ENCODE measurements around the gene LRRC37B.
"Not testable (repeated sequence)": the region's sequence is repeated elsewhere in the genome, so short reads cannot be mapped to it uniquely, and the experiment has no call there.

The LRRC37B gene

GRCh38 chr17:32006957-32007462, at the start of gene LRRC37B:
TSS of gene LRRC37B (plus strand) at chr17:32007383. CDS start at chr17:32021393, 14,010 bp downstream.
- peak; percentile 79 for DNase-seq

GRCh38 chr17:31964131-31964530, 43.1 kb upstream of the LRRC37B start:
- DNase-seq, result not testable (repeated sequence)

- no peak for DNase-seq
Measured at GRCh38 chr17:31967648-31968047, 39.5 kb upstream of the LRRC37B start.

- DNase-seq, result not testable (repeated sequence)
Measured at GRCh38 chr17:31970416-31970815, 36.8 kb upstream of the LRRC37B start.

GRCh38 chr17:31974269-31975071, 32.7 kb upstream of the LRRC37B start:
- not testable (repeated sequence) for DNase-seq

- not testable (repeated sequence) for DNase-seq
Measured at GRCh38 chr17:31975391-31975790, 31.8 kb upstream of the LRRC37B start.

GRCh38 chr17:31991821-31992220, 15.4 kb upstream of the LRRC37B start:
- DNase-seq, result not testable (repeated sequence)

- no peak for DNase-seq
Measured at GRCh38 chr17:31997005-31997404, 10.2 kb upstream of the LRRC37B start.

GRCh38 chr17:32007463-32008298, 498 bp downstream of the LRRC37B start:
- DNase-seq, result peak; percentile 49

GRCh38 chr17:32009262-32009542, 2.0 kb downstream of the LRRC37B start:
- DNase-seq, result no peak

GRCh38 chr17:32010114-32010513, 2.9 kb downstream of the LRRC37B start:
- DNase-seq, result no peak

- peak; percentile 90 for DNase-seq
Measured at GRCh38 chr17:32015245-32016013, 8.2 kb downstream of the LRRC37B start.

- DNase-seq, result no peak
Measured at GRCh38 chr17:32016231-32016630, 9.0 kb downstream of the LRRC37B start.

- DNase-seq, result no peak
Measured at GRCh38 chr17:32019228-32019627, 12.0 kb downstream of the LRRC37B start.

GRCh38 chr17:32020943-32021614, 13.9 kb downstream of the LRRC37B start:
- no peak for DNase-seq

GRCh38 chr17:32021615-32021955, 14.4 kb downstream of the LRRC37B start:
- DNase-seq, result no peak

GRCh38 chr17:32022554-32022953, 15.4 kb downstream of the LRRC37B start:
- not testable (repeated sequence) for DNase-seq

- DNase-seq, result not testable (repeated sequence)
Measured at GRCh38 chr17:32027271-32027670, 20.1 kb downstream of the LRRC37B start.

- no peak for DNase-seq
Measured at GRCh38 chr17:32033223-32033622, 26.0 kb downstream of the LRRC37B start.

GRCh38 chr17:32033812-32034211, 26.6 kb downstream of the LRRC37B start:
- DNase-seq, result not testable (repeated sequence)

GRCh38 chr17:32040246-32040645, 33.1 kb downstream of the LRRC37B start:
- DNase-seq, result not testable (repeated sequence)

- DNase-seq, result not testable (repeated sequence)
Measured at GRCh38 chr17:32041306-32041875, 34.2 kb downstream of the LRRC37B start.
